PC-3 (cell line): ENCODE results near the gene PHRF1. TPM values are rescaled to one million over a fixed set of nuclear protein-coding genes. Genes with fewer than 3 reads are reported as not detected.

Source experiments
- ATAC-seq: fragments of 200-7000 bp; cut with Tn5 transposase; 2 replicates; pipeline ENCODE4 v1.9.1; 2020; ENCODE audit warnings: mild to moderate bottlenecking, moderate library complexity
- BruUV-seq: library from RNA; stranded (reverse); fragments of 400-500 nt; replicated peaks from 2 replicates; lab custom pipeline; 2021; lab: Mats Ljungman, UMichigan
- CTCF ChIA-PET: fragments of 300-600 bp; sonication (Branson Sonifier 250); formaldehyde crosslinking; loops from one replicate; lab custom pipeline; 2022; ENCODE audit warnings: antibody characterized with exemption; lab: Charles Lee
- POLR2A ChIA-PET: fragments of 300-600 bp; sonication (Branson Sonifier 250); formaldehyde crosslinking; loops from one replicate; lab custom pipeline; 2022; ENCODE audit warnings: antibody characterized with exemption; ENCODE audit not compliant: unreplicated experiment; lab: Charles Lee
- DNase-seq: peaks from one replicate; pipeline ENCODE4 v3.0.0-alpha.2; 2015
- H2AFZ ChIP-seq: fragments of 300-600 bp; sonication (generic); 2 replicates; pipeline ENCODE4 v1.6.0; 2016; ENCODE audit warnings: antibody characterized with exemption, low read length
- H3F3A ChIP-seq: fragments of 300-600 bp; sonication (generic); one replicate; pipeline ENCODE4 v1.6.0; 2017; ENCODE audit warnings: antibody characterized with exemption, low read length, control low read depth, mild to moderate bottlenecking; ENCODE audit not compliant: unreplicated experiment
- H3K27ac ChIP-seq: fragments of 300-600 bp; sonication (generic); 2 replicates; pipeline ENCODE4 v1.5.1; 2016; ENCODE audit warnings: mild to moderate bottlenecking, low read length
- H3K27me3 ChIP-seq: fragments of 300-600 bp; sonication (generic); 2 replicates; pipeline ENCODE4 v1.6.1; 2016; ENCODE audit warnings: low read length, mixed read lengths
- H3K36me3 ChIP-seq: fragments of 300-600 bp; sonication (generic); 2 replicates; pipeline ENCODE4 v1.6.1; 2016; ENCODE audit warnings: low read depth, mixed run types, low read length, mixed read lengths
- H3K4me1 ChIP-seq: fragments of 300-600 bp; sonication (generic); 2 replicates; pipeline ENCODE4 v1.5.1; 2016; ENCODE audit warnings: low read length; ENCODE audit not compliant: insufficient read depth
- H3K4me2 ChIP-seq: fragments of 300-600 bp; sonication (generic); 2 replicates; pipeline ENCODE4 v1.6.0; 2016; ENCODE audit warnings: low read length
- H3K4me3 ChIP-seq: fragments of 300-600 bp; sonication (generic); 2 replicates; pipeline ENCODE4 v1.5.1; 2016; ENCODE audit warnings: mild to moderate bottlenecking, low read length, mixed read lengths
- H3K79me2 ChIP-seq: fragments of 300-600 bp; sonication (generic); 2 replicates; pipeline ENCODE4 v1.6.1; 2017; ENCODE audit warnings: low read length, mixed read lengths
- H3K9ac ChIP-seq: fragments of 300-600 bp; sonication (generic); 2 replicates; pipeline ENCODE4 v1.6.0; 2016; ENCODE audit warnings: mild to moderate bottlenecking, low read length
- H3K9me2 ChIP-seq: fragments of 300-600 bp; sonication (generic); replicated peaks from 2 replicates; pipeline ENCODE4 v1.6.1; 2016; ENCODE audit warnings: mixed run types, low read length, mixed read lengths
- H3K9me3 ChIP-seq: fragments of 300-600 bp; sonication (generic); 2 replicates; pipeline ENCODE4 v1.6.1; 2016; ENCODE audit warnings: low read length, mixed read lengths
- H4K20me1 ChIP-seq: fragments of 300-600 bp; sonication (generic); 2 replicates; pipeline ENCODE4 v1.6.1; 2016; ENCODE audit warnings: low read length, mixed read lengths
- EZH2 ChIP-seq: fragments of 300-600 bp; sonication (generic); IDR thresholded peaks from one replicate; pipeline ENCODE4 v1.6.1; 2017; ENCODE audit warnings: antibody characterized with exemption, mild to moderate bottlenecking, low read length; ENCODE audit not compliant: unreplicated experiment
- EZH2phosphoT487 ChIP-seq: fragments of 300-600 bp; sonication (generic); IDR thresholded peaks from 2 replicates; pipeline ENCODE4 v1.6.1; 2018; ENCODE audit warnings: mild to moderate bottlenecking, antibody characterized with exemption, low read length, borderline replicate concordance
- intact Hi-C: fragments of 100-400 bp; cut with micrococcal nuclease; formaldehyde crosslinking; loops from 2 replicates; pipeline ENCODE4 v1.9.0; 2023
- total RNA-seq: library from RNA; depleted of rRNA; stranded (reverse); fragments of >200 nt; gene quantifications from 2 replicates; pipeline ENCODE4 v1.2.3, GENCODE V29; 2014
- TF ChIP-seq, protein P1 (sequence below): fragments of 300-600 bp; sonication (generic); conservative IDR thresholded peaks from 2 replicates; pipeline ENCODE4 v1.5.1; 2017; ENCODE audit warnings: antibody characterized with exemption, low read depth, mild to moderate bottlenecking, low read length

The PHRF1 gene
- total RNA-seq, 1 experiment from 2014 or later, result 41.4 TPM

DNA sequence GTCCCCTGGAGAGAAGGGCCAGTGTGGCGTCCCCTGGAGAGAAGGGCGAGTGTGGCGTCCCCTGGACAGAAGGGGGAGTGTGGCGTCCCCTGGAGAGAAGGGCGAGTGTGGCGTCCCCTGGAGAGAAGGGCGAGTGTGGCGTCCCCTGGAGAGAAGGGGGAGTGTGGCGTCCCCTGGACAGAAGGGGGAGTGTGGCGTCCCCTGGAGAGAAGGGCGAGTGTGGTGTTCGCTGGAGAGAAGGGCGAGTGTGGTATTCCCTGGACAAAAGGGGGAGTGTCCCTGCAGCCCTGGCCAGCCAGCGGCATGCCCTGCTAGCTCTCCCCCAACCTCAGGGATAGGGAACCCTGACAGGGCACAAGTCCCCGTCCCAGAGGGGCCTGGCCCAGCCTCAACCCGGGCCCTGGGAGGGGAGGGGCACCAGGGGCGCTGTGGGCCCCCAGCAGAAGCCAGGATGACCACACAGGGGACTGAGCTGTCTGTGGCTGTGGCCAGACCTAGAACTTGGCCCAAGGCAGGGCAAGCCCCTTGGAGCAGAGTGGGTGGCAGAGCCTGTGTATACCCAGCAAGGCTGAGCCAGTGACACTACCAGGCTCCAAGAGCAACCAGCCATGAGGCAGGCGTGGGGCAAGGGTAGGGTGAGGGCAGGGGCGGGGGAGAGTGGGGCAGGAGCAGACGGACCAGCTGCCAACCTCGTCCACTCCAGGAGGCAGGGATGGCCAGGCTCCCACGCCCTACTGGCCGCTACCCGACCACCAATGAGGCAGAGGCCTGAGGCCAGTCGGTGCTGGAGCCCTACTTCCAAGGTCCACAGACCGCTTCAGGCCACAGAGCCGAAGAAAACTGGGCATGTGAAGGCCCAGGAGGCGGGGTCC lies 45.1 kb upstream of the PHRF1 start:
- Histone ChIP-seq H3K9me2 (no peaks in the 10 kb centered on the region), H3K9me3 (no peaks in the 10 kb centered on the region), H3K4me1 (peaks cover 8% of the 10 kb centered on the region; the same call in 1 of the 2 replicates), H2AFZ (no peak overlapping the region), H3K27me3 (no peaks in the 10 kb centered on the region), H3K4me3 (no peak overlapping the region), H3K36me3 (no peaks in the 10 kb centered on the region), H3F3A (no peaks in the 10 kb centered on the region), H3K9ac (no peak overlapping the region), H3K4me2 (no peak overlapping the region), H3K79me2 (peaks cover 16% of the 10 kb centered on the region), H4K20me1 (peaks cover 4% of the 10 kb centered on the region; the same call in 1 of the 2 replicates), H3K27ac (no peak overlapping the region)
- no peak for DNase-seq
- intact Hi-C loops, result no loop called here
- TF ChIP-seq EZH2 (no peak), EZH2phosphoT487 (no peak)
- TF ChIP-seq, protein P1, sequence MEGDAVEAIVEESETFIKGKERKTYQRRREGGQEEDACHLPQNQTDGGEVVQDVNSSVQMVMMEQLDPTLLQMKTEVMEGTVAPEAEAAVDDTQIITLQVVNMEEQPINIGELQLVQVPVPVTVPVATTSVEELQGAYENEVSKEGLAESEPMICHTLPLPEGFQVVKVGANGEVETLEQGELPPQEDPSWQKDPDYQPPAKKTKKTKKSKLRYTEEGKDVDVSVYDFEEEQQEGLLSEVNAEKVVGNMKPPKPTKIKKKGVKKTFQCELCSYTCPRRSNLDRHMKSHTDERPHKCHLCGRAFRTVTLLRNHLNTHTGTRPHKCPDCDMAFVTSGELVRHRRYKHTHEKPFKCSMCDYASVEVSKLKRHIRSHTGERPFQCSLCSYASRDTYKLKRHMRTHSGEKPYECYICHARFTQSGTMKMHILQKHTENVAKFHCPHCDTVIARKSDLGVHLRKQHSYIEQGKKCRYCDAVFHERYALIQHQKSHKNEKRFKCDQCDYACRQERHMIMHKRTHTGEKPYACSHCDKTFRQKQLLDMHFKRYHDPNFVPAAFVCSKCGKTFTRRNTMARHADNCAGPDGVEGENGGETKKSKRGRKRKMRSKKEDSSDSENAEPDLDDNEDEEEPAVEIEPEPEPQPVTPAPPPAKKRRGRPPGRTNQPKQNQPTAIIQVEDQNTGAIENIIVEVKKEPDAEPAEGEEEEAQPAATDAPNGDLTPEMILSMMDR, result no peak
- POLR2A ChIA-PET, result no interaction called here
- no peak for ATAC-seq
- BruUV-seq, result no TSS peak
- CTCF ChIA-PET, result no interaction called here

DNA sequence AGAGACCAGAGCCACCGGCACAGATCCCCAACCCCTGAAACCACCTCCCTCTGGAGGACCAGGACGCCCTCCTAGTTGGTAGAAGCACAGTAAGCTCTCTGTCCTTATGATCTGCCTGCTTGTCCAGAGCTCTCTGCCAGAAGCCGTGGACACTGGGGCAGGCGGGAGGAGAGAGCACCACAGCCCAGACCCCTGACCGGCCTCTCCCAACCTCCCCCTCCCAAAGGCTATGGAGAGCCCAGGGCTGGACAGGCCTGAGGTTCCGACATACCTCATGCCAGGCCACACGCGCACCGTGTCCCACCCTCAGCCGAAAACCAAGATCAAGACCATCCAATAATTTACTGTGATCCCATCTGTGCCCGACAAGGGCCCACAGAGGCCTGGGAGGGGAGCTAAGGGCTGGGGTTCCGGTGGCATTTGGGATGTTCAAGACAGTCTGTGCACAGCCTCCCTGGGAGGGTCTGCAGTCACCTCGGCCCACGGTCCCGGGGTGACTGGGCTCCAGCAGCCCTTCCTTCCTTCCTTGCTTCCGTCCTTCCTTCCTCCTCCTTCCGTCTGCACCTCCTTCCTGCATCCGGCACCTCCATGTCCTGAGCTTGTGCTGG lies 44.2 kb upstream of the PHRF1 start:
- ChIA-PET POLR2A (no interaction called here), CTCF (no interaction called here)
- H3K4me1 ChIP-seq, result peaks cover 9% of the 10 kb centered on the region; the same call in 1 of the 2 replicates
- no peaks in the 10 kb centered on the region for H3K36me3 ChIP-seq
- H3K9me2 ChIP-seq, result no peaks in the 10 kb centered on the region
- H3K79me2 ChIP-seq, result peaks cover 16% of the 10 kb centered on the region
- no TSS peak for BruUV-seq
- DNase-seq, result no peak
- intact Hi-C loops, result no loop called here
- H3K9ac ChIP-seq, result no peak overlapping the region
- no peak overlapping the region for H3K4me2 ChIP-seq
- H2AFZ ChIP-seq, result no peak overlapping the region
- peaks cover 4% of the 10 kb centered on the region; the same call in 1 of the 2 replicates for H4K20me1 ChIP-seq
- no peak overlapping the region for H3K4me3 ChIP-seq
- H3K27ac ChIP-seq, result no peak overlapping the region
- H3K9me3 ChIP-seq, result no peaks in the 10 kb centered on the region
- H3F3A ChIP-seq, result no peaks in the 10 kb centered on the region
- H3K27me3 ChIP-seq, result no peaks in the 10 kb centered on the region
- TF ChIP-seq EZH2, result no peak
- TF ChIP-seq, protein P1, result no peak
- no peak for ATAC-seq

DNA sequence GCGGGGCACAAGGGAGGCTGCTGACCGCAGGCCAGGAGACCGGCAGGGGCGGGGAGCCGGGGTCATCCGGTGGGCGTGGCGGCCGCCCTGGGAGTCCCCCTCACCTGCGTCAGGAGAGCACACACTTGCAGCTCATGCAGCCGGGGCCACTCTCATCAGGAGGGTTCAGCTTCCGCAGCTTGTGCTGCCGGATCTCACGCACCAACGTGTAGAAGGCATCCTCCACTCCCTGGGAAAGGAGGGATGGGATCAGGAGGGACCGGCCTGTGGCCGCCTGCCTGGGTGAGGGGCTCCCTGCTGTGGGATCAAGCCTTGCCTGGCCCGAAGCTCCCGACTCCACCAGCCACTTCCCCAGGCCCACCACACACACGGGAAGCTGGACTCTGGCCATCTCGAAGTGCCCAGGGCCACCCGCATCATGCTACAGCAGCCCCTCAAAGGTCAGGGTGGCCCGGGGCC lies 43.7 kb upstream of the PHRF1 start:
- Histone ChIP-seq H3K9ac (no peak overlapping the region), H3K9me3 (no peaks in the 10 kb centered on the region), H4K20me1 (peaks cover 4% of the 10 kb centered on the region; the same call in 1 of the 2 replicates), H3K9me2 (no peaks in the 10 kb centered on the region), H3F3A (no peaks in the 10 kb centered on the region), H3K4me2 (no peak overlapping the region), H2AFZ (no peak overlapping the region), H3K4me1 (peaks cover 12% of the 10 kb centered on the region), H3K27me3 (no peaks in the 10 kb centered on the region), H3K27ac (no peak overlapping the region), H3K4me3 (no peak overlapping the region), H3K79me2 (peaks cover 16% of the 10 kb centered on the region), H3K36me3 (no peaks in the 10 kb centered on the region)
- ATAC-seq, result no peak
- POLR2A ChIA-PET, result no interaction called here
- intact Hi-C loops, result no loop called here
- BruUV-seq, result no TSS peak
- TF ChIP-seq EZH2 (no peak), EZH2phosphoT487 (no peak)
- TF ChIP-seq, protein P1, result no peak
- DNase-seq, result no peak
- CTCF ChIA-PET, result no interaction called here
